Chondrocyte (in vitro differentiated cells): ENCODE data around the gene ANKRD12. TPM values are rescaled to one million over a fixed set of nuclear protein-coding genes. Genes with fewer than 3 reads are reported as not detected.

Experiments used
- DNase-seq: peaks from one replicate; pipeline ENCODE4 v3.0.0; 2021; ENCODE audit warnings: mixed read lengths, low spot score
- H3K27ac Mint-ChIP-seq: one replicate; pipeline ENCODE4 v1.8.0; 2021; ENCODE audit warnings: mild to moderate bottlenecking, moderate library complexity, mixed read lengths; ENCODE audit not compliant: unreplicated experiment
- H3K27me3 Mint-ChIP-seq: 2 replicates; pipeline ENCODE4 v1.8.0; 2021; ENCODE audit warnings: low read depth, mixed read lengths
- H3K36me3 Mint-ChIP-seq: 2 replicates; pipeline ENCODE4 v1.8.0; 2021; ENCODE audit warnings: low read depth, mixed read lengths
- H3K4me1 Mint-ChIP-seq: 2 replicates; pipeline ENCODE4 v1.8.0; 2021; ENCODE audit warnings: low read depth, mild to moderate bottlenecking, mixed read lengths
- H3K4me3 Mint-ChIP-seq: one replicate; pipeline ENCODE4 v1.8.0; 2021; ENCODE audit warnings: mild to moderate bottlenecking, moderate library complexity, mixed read lengths; ENCODE audit not compliant: unreplicated experiment
- H3K9me3 Mint-ChIP-seq: 2 replicates; pipeline ENCODE4 v1.8.0; 2021; ENCODE audit warnings: low read depth, mixed read lengths
- total RNA-seq: library from RNA; stranded (reverse); gene quantifications from 3 replicates; pipeline ENCODE4 v1.2.1, GENCODE V29; 2021
- TF ChIP-seq, protein P1 (sequence below): fragments of 200-600 bp; sonication (generic); IDR thresholded peaks from 2 replicates; pipeline ENCODE4 v1.5.0; 2021; ENCODE audit warnings: antibody characterized with exemption, mild to moderate bottlenecking, moderate library complexity

ANKRD12 gene
- total RNA-seq, 1 donor from 2014 or later, result 34.0 TPM

DNA sequence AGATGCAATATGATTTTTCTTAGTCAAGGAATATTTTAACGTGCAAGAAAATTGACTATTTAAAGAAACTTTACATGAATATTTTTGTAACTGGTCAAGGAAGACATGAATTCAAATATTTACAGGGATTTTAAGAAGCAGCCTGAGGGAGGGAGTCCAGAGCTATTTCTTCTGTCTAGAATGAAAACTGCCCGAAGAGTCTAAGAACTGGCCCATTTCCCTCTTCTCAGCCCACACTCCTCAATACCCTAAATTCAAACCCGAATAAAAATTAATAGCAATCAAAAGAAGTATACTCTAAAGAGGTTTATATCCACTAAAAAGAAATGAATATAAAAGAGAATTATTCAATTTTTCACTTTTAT is 40.6 kb upstream of the ANKRD12 start:
- Mint-ChIP-seq H3K27me3 (no peaks in the 10 kb centered on the region), H3K36me3 (no peaks in the 10 kb centered on the region), H3K4me1 (peaks cover 31% of the 10 kb centered on the region), H3K4me3 (no peak overlapping the region), H3K9me3 (no peaks in the 10 kb centered on the region), H3K27ac (peak overlapping the region; percentile 38)
- TF ChIP-seq, protein P1, sequence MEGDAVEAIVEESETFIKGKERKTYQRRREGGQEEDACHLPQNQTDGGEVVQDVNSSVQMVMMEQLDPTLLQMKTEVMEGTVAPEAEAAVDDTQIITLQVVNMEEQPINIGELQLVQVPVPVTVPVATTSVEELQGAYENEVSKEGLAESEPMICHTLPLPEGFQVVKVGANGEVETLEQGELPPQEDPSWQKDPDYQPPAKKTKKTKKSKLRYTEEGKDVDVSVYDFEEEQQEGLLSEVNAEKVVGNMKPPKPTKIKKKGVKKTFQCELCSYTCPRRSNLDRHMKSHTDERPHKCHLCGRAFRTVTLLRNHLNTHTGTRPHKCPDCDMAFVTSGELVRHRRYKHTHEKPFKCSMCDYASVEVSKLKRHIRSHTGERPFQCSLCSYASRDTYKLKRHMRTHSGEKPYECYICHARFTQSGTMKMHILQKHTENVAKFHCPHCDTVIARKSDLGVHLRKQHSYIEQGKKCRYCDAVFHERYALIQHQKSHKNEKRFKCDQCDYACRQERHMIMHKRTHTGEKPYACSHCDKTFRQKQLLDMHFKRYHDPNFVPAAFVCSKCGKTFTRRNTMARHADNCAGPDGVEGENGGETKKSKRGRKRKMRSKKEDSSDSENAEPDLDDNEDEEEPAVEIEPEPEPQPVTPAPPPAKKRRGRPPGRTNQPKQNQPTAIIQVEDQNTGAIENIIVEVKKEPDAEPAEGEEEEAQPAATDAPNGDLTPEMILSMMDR, result no peak
- no peak for DNase-seq

DNA sequence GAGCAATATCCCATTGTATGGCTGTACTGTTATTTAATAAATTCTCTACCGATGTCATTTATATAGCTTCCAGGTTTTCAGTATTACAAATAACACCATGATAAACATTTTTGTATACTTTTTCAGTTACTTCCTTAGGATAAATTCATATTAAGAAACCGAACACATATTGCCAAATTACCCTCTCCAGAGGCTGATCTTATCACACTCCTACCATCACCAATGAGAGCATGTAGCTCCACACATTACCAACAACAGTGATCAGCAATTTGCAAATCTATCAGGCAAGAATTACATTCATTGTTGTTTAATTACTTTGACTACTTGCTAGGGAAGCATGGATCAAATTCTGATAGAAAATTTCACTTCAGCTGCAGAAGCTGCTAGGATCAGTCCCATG is 39.9 kb upstream of the ANKRD12 start:
- TF ChIP-seq, protein P1, result no peak
- H3K27ac Mint-ChIP-seq, result no peak overlapping the region
- H3K36me3 Mint-ChIP-seq, result no peaks in the 10 kb centered on the region
- DNase-seq, result no peak
- no peaks in the 10 kb centered on the region for H3K9me3 Mint-ChIP-seq
- no peaks in the 10 kb centered on the region for H3K27me3 Mint-ChIP-seq
- no peak overlapping the region for H3K4me3 Mint-ChIP-seq
- H3K4me1 Mint-ChIP-seq, result peaks cover 36% of the 10 kb centered on the region

DNA sequence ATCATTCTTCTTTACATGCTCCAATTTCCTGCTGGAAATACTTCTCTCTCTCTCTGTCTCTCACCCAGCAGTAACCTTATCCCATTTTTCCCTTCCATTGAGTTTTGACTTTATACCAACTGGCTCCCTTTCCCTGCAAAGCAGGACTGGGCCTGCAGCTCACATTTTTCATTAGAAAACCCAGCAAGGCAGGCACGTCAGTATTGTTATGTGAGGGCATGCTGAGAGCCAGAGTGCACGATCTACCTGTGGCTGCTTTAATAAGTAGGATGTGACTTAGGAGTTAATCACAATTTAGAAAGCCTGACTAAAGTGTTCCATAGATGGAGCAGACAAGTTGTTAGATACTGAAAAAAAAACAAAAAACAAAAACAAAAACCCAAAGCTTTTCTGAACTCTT is 39.2 kb upstream of the ANKRD12 start:
- no peak overlapping the region for H3K27ac Mint-ChIP-seq
- no peak overlapping the region for H3K4me3 Mint-ChIP-seq
- TF ChIP-seq, protein P1, result no peak
- no peaks in the 10 kb centered on the region for H3K27me3 Mint-ChIP-seq
- H3K36me3 Mint-ChIP-seq, result no peaks in the 10 kb centered on the region
- H3K4me1 Mint-ChIP-seq, result peaks cover 40% of the 10 kb centered on the region
- no peak for DNase-seq
- H3K9me3 Mint-ChIP-seq, result no peaks in the 10 kb centered on the region

DNA sequence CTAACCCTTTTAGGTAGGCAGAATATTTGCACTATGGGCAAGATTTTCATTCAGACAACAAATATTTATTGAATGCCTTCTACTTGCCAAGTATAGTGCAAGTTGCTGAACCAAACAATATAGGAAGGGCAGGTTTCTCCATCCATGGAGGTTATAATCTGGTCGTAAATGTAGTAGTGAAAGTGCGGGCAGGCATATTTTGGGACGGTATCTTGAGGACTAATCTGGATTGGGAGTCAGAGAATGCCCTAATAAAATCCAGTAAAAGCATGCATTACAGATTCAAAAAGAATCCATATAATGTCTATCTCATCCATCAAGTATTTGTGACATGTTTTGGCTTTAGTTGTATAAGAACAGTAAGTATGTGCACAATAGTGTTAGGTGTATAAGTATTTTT is 35.8 kb upstream of the ANKRD12 start:
- Mint-ChIP-seq H3K27me3 (no peaks in the 10 kb centered on the region), H3K27ac (no peak overlapping the region), H3K4me3 (no peak overlapping the region), H3K36me3 (no peaks in the 10 kb centered on the region), H3K9me3 (no peaks in the 10 kb centered on the region), H3K4me1 (peaks cover 41% of the 10 kb centered on the region)
- DNase-seq, result no peak
- TF ChIP-seq, protein P1, result no peak

DNA sequence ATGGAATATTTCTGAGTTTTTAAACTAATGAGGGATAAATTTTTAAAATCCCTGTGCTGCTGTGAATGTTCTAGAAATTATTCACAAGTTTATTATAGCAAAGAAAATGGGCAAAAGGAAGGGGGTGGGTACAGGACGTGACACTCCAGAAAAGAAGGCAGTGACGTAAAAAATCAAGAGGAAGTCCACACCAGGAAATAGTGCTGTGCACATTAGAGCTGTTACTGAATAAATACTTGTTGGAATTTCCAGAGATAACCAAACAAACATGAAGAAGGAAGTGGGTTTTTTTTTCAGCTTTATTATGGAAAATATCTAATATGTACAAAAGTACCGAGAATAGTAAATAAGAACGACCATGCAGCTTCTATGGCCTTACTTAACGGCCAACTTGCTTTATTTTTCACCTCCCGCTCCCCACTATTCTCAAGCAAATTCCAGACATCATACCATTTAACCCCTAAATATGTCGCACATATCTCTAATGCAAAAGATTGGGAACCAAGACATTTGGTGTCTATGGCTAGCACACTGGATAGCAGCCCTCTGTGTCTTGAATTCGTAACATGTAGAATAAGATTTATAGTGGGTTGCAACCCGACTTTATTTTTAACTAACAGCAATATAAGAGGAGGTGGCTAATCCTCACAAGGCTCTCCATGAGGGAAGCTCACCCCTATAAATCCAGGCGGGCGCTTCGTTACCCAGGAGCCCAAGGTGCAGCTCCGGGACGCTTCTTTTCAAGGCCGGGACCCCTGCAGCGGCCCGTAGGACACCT is 34.7 kb upstream of the ANKRD12 start:
- Mint-ChIP-seq H3K4me3 (peak overlapping the region; percentile 88), H3K36me3 (no peaks in the 10 kb centered on the region), H3K27me3 (no peaks in the 10 kb centered on the region), H3K4me1 (peaks cover 51% of the 10 kb centered on the region), H3K27ac (peak overlapping the region; percentile 88), H3K9me3 (no peaks in the 10 kb centered on the region)
- TF ChIP-seq, protein P1, result no peak
- DNase-seq, result no peak
